ENCODE results near the gene WDR70.
"Not testable (repeated sequence)": the region's sequence is repeated elsewhere in the genome, so short reads cannot be mapped to it uniquely, and the experiment has no call there.

The WDR70 gene

GRCh38 chr5:37379100-37379628 is at the start of gene WDR70:
TSS of gene WDR70 (plus strand) at chr5:37379318. CDS start at chr5:37379368, 50 bp downstream.
- peak; percentile 93 for DNase-seq (ENCODE audit: low read depth)

GRCh38 chr5:37334754-37335153 is 44.4 kb upstream of the WDR70 start:
- DNase-seq (ENCODE audit: low read depth), result not testable (repeated sequence)

GRCh38 chr5:37342741-37343140 is 36.4 kb upstream of the WDR70 start:
- not testable (repeated sequence) for DNase-seq (ENCODE audit: low read depth)

GRCh38 chr5:37355161-37355560 is 24.0 kb upstream of the WDR70 start:
- DNase-seq (ENCODE audit: low read depth), result no peak

GRCh38 chr5:37370550-37370863 is 8.6 kb upstream of the WDR70 start:
- no peak for DNase-seq (ENCODE audit: low read depth)

- peak; percentile 92 for DNase-seq (ENCODE audit: low read depth)
Observed at GRCh38 chr5:37370864-37371726, 8.0 kb upstream of the WDR70 start, which contains the start of gene NUP155. TSS of gene NUP155 (minus strand) at chr5:37371106. CDS start at chr5:37370977, 129 bp downstream.

- no peak for DNase-seq (ENCODE audit: low read depth)
Observed at GRCh38 chr5:37375091-37375490, 4.0 kb upstream of the WDR70 start.

GRCh38 chr5:37378066-37378465 is 1.1 kb upstream of the WDR70 start:
- DNase-seq (ENCODE audit: low read depth), result not testable (repeated sequence)

GRCh38 chr5:37391591-37391990 is 12.5 kb downstream of the WDR70 start:
- DNase-seq (ENCODE audit: low read depth), result no peak

GRCh38 chr5:37396352-37396751 is 17.2 kb downstream of the WDR70 start:
- no peak for DNase-seq (ENCODE audit: low read depth)

- DNase-seq (ENCODE audit: low read depth), result no peak
Observed at GRCh38 chr5:37400501-37400900, 21.4 kb downstream of the WDR70 start.

- no peak for DNase-seq (ENCODE audit: low read depth)
Observed at GRCh38 chr5:37412515-37412914, 33.4 kb downstream of the WDR70 start.

GRCh38 chr5:37415456-37415855 is 36.3 kb downstream of the WDR70 start:
- not testable (repeated sequence) for DNase-seq (ENCODE audit: low read depth)

- no peak for DNase-seq (ENCODE audit: low read depth)
Observed at GRCh38 chr5:37417347-37417746, 38.2 kb downstream of the WDR70 start.

GRCh38 chr5:37424441-37424840 is 45.3 kb downstream of the WDR70 start:
- no peak for DNase-seq (ENCODE audit: low read depth)

- no peak for DNase-seq (ENCODE audit: low read depth)
Observed at GRCh38 chr5:37428044-37428443, 48.9 kb downstream of the WDR70 start.

- DNase-seq (ENCODE audit: low read depth), result no peak
Observed at GRCh38 chr5:37435261-37435660, 56.1 kb downstream of the WDR70 start.

GRCh38 chr5:37436146-37436934 is 57.2 kb downstream of the WDR70 start:
- DNase-seq (ENCODE audit: low read depth), result no peak

GRCh38 chr5:37437711-37438110 is 58.6 kb downstream of the WDR70 start:
- no peak for DNase-seq (ENCODE audit: low read depth)

- not testable (repeated sequence) for DNase-seq (ENCODE audit: low read depth)
Observed at GRCh38 chr5:37445783-37446182, 66.7 kb downstream of the WDR70 start.

GRCh38 chr5:37448941-37449340 is 69.8 kb downstream of the WDR70 start:
- no peak for DNase-seq (ENCODE audit: low read depth)

- DNase-seq (ENCODE audit: low read depth), result not testable (repeated sequence)
Observed at GRCh38 chr5:37451991-37452390, 72.9 kb downstream of the WDR70 start.

GRCh38 chr5:37453252-37453651 is 74.1 kb downstream of the WDR70 start:
- DNase-seq (ENCODE audit: low read depth), result not testable (repeated sequence)
